Measurements from ENCODE around the gene PPP4R4.

The PPP4R4 gene

GRCh38 chr14:94314890-94315289 lies 140.8 kb downstream of the PPP4R4 start:
- TF ChIP-seq CTCF (conservative IDR thresholded peaks at IDR 0.05; ENCODE audit: low read depth, low read length): no peak
- Histone ChIP-seq H3K27me3 (ENCODE audit: insufficient read depth, low read depth) (no peaks in the 10 kb centered on the region), H3K4me3 (IDR thresholded peaks at IDR 0.05; ENCODE audit: insufficient read depth, low read depth, low read length) (no peak overlapping the region), H2AFZ (ENCODE audit: low read depth) (no peak overlapping the region), H3K36me3 (ENCODE audit: insufficient read depth) (no peaks in the 10 kb centered on the region), H4K20me1 (ENCODE audit: insufficient read depth) (no peaks in the 10 kb centered on the region), H3K79me2 (ENCODE audit: insufficient read depth, low read depth) (no peaks in the 10 kb centered on the region), H3K4me1 (ENCODE audit: low read depth, poor library complexity, severe bottlenecking) (no peaks in the 10 kb centered on the region), H3K4me2 (no peak overlapping the region), H3K27ac (no peak overlapping the region), H3K9ac (no peak overlapping the region)

GRCh38 chr14:94316692-94317091 lies 142.6 kb downstream of the PPP4R4 start:
- no peaks in the 10 kb centered on the region for H3K79me2 ChIP-seq (ENCODE audit: insufficient read depth, low read depth)
- no peak overlapping the region for H2AFZ ChIP-seq (ENCODE audit: low read depth)
- no peaks in the 10 kb centered on the region for H3K4me1 ChIP-seq (ENCODE audit: low read depth, poor library complexity, severe bottlenecking)
- no peaks in the 10 kb centered on the region for H4K20me1 ChIP-seq (ENCODE audit: insufficient read depth)
- no peaks in the 10 kb centered on the region for H3K27me3 ChIP-seq (ENCODE audit: insufficient read depth, low read depth)
- no peak overlapping the region for H3K9ac ChIP-seq
- H3K4me3 ChIP-seq (IDR thresholded peaks at IDR 0.05; ENCODE audit: insufficient read depth, low read depth, low read length): no peak overlapping the region
- H3K27ac ChIP-seq: no peak overlapping the region
- no peaks in the 10 kb centered on the region for H3K36me3 ChIP-seq (ENCODE audit: insufficient read depth)
- no peak for TF ChIP-seq CTCF (conservative IDR thresholded peaks at IDR 0.05; ENCODE audit: low read depth, low read length)
- no peak overlapping the region for H3K4me2 ChIP-seq

GRCh38 chr14:94317259-94317658 lies 143.1 kb downstream of the PPP4R4 start:
- Histone ChIP-seq H3K4me2 (no peak overlapping the region), H4K20me1 (ENCODE audit: insufficient read depth) (no peaks in the 10 kb centered on the region), H3K27ac (no peak overlapping the region), H3K36me3 (ENCODE audit: insufficient read depth) (no peaks in the 10 kb centered on the region), H3K79me2 (ENCODE audit: insufficient read depth, low read depth) (no peaks in the 10 kb centered on the region), H3K9ac (no peak overlapping the region), H3K4me1 (ENCODE audit: low read depth, poor library complexity, severe bottlenecking) (no peaks in the 10 kb centered on the region), H3K4me3 (IDR thresholded peaks at IDR 0.05; ENCODE audit: insufficient read depth, low read depth, low read length) (no peak overlapping the region), H3K27me3 (ENCODE audit: insufficient read depth, low read depth) (no peaks in the 10 kb centered on the region), H2AFZ (ENCODE audit: low read depth) (no peak overlapping the region)
- TF ChIP-seq CTCF (conservative IDR thresholded peaks at IDR 0.05; ENCODE audit: low read depth, low read length): no peak

- no peaks in the 10 kb centered on the region for H4K20me1 ChIP-seq (ENCODE audit: insufficient read depth)
- H3K4me1 ChIP-seq (ENCODE audit: low read depth, poor library complexity, severe bottlenecking): no peaks in the 10 kb centered on the region
- no peak overlapping the region for H3K4me3 ChIP-seq (IDR thresholded peaks at IDR 0.05; ENCODE audit: insufficient read depth, low read depth, low read length)
- H2AFZ ChIP-seq (ENCODE audit: low read depth): no peak overlapping the region
- no peak overlapping the region for H3K4me2 ChIP-seq
- no peaks in the 10 kb centered on the region for H3K36me3 ChIP-seq (ENCODE audit: insufficient read depth)
- no peak overlapping the region for H3K9ac ChIP-seq
- H3K27me3 ChIP-seq (ENCODE audit: insufficient read depth, low read depth): no peaks in the 10 kb centered on the region
- TF ChIP-seq CTCF (conservative IDR thresholded peaks at IDR 0.05; ENCODE audit: low read depth, low read length): no peak
- no peaks in the 10 kb centered on the region for H3K79me2 ChIP-seq (ENCODE audit: insufficient read depth, low read depth)
- H3K27ac ChIP-seq: no peak overlapping the region
Measured at GRCh38 chr14:94320243-94320642, 146.1 kb downstream of the PPP4R4 start.

Data from KMS-11 (cell line).